ENCODE measurements around the gene NKAIN4.

GRCh38 chr20:63214514-63214913 lies 39.7 kb downstream of the NKAIN4 start:
- TF ChIP-seq, protein P1, sequence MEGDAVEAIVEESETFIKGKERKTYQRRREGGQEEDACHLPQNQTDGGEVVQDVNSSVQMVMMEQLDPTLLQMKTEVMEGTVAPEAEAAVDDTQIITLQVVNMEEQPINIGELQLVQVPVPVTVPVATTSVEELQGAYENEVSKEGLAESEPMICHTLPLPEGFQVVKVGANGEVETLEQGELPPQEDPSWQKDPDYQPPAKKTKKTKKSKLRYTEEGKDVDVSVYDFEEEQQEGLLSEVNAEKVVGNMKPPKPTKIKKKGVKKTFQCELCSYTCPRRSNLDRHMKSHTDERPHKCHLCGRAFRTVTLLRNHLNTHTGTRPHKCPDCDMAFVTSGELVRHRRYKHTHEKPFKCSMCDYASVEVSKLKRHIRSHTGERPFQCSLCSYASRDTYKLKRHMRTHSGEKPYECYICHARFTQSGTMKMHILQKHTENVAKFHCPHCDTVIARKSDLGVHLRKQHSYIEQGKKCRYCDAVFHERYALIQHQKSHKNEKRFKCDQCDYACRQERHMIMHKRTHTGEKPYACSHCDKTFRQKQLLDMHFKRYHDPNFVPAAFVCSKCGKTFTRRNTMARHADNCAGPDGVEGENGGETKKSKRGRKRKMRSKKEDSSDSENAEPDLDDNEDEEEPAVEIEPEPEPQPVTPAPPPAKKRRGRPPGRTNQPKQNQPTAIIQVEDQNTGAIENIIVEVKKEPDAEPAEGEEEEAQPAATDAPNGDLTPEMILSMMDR (IDR thresholded peaks at IDR 0.05; ENCODE audit: low read depth, low read length, poor library complexity, severe bottlenecking), result no peak
- no peak for TF ChIP-seq EZH2phosphoT487 (IDR thresholded peaks at IDR 0.05; ENCODE audit: borderline replicate concordance, low read length)

All from DOHH2 (cell line).